MM.1S (cell line): Measurements from ENCODE around the gene FAM72B.
"Not testable (repeated sequence)": the region's sequence is repeated elsewhere in the genome, so short reads cannot be mapped to it uniquely, and the experiment has no call there.

Source experiments
- DNase-seq: peaks from one replicate; pipeline ENCODE4 v3.0.0-alpha.2; 2015
- H2AFZ ChIP-seq: fragments of 300-600 bp; sonication (generic); 2 replicates; pipeline ENCODE4 v1.6.0; 2016; ENCODE audit warnings: antibody characterized with exemption, low read length
- H3F3A ChIP-seq: fragments of 300-600 bp; sonication (generic); 2 replicates; pipeline ENCODE4 v1.6.1; 2016; ENCODE audit warnings: mild to moderate bottlenecking, antibody characterized with exemption, low read length, moderate library complexity, mixed read lengths; ENCODE audit not compliant: insufficient read depth
- H3K27ac ChIP-seq: fragments of 300-600 bp; sonication (generic); 2 replicates; pipeline ENCODE4 v1.5.1; 2016; ENCODE audit warnings: mild to moderate bottlenecking, low read length
- H3K27me3 ChIP-seq: fragments of 300-600 bp; sonication (generic); replicated peaks from 2 replicates; pipeline ENCODE4 v1.6.0; 2016; ENCODE audit warnings: low read length; ENCODE audit not compliant: insufficient read depth
- H3K36me3 ChIP-seq: fragments of 300-600 bp; sonication (generic); replicated peaks from 2 replicates; pipeline ENCODE4 v1.6.1; 2016; ENCODE audit warnings: mild to moderate bottlenecking, low read length, mixed read lengths; ENCODE audit not compliant: insufficient read depth
- H3K4me1 ChIP-seq: fragments of 300-600 bp; sonication (generic); 2 replicates; pipeline ENCODE4 v1.6.1; 2016; ENCODE audit warnings: low read length, mixed read lengths
- H3K4me2 ChIP-seq: fragments of 300-600 bp; sonication (generic); 2 replicates; pipeline ENCODE4 v1.6.0; 2016; ENCODE audit warnings: low read depth, low read length
- H3K4me3 ChIP-seq: fragments of 300-600 bp; sonication (generic); 2 replicates; pipeline ENCODE4 v1.5.1; 2016; ENCODE audit warnings: low read length, mixed read lengths
- H3K79me2 ChIP-seq: fragments of 300-600 bp; sonication (generic); 2 replicates; pipeline ENCODE4 v1.6.1; 2016; ENCODE audit warnings: mixed run types, low read length, mixed read lengths
- H3K9ac ChIP-seq: fragments of 300-600 bp; sonication (generic); 2 replicates; pipeline ENCODE4 v1.6.1; 2016; ENCODE audit warnings: low read length, mixed read lengths
- H3K9me2 ChIP-seq: fragments of 300-600 bp; sonication (generic); replicated peaks from 2 replicates; pipeline ENCODE4 v1.6.1; 2016; ENCODE audit warnings: mild to moderate bottlenecking, low read length, mixed read lengths; ENCODE audit not compliant: insufficient read depth
- H3K9me3 ChIP-seq: fragments of 300-600 bp; sonication (generic); replicated peaks from 2 replicates; pipeline ENCODE4 v1.6.1; 2016; ENCODE audit warnings: mild to moderate bottlenecking, low read length, mixed read lengths; ENCODE audit not compliant: insufficient read depth
- H4K20me1 ChIP-seq: fragments of 300-600 bp; sonication (generic); 2 replicates; pipeline ENCODE4 v1.6.1; 2016; ENCODE audit warnings: mild to moderate bottlenecking, low read length, moderate library complexity, mixed read lengths; ENCODE audit not compliant: insufficient read depth

The FAM72B gene

DNA sequence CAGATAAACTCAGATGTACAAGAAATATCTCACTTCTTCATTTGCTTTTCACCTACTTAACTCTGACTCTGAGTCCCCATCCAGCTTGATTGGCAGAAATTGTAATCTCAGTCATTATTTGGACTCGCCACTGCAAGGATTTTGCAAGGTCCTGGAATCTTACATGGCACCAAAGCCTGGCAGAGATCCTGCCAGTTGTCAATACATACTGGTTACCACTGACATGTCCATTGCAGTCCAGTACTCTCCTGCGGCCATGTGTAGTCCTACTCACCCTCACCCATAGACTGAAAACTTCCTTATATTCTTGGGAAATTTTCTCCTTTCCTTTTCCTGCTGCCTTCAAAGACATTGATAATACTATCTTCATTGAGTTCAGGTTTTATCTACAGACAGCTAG, 29.3 kb downstream of the FAM72B start:
- H3K9ac ChIP-seq, H3K9me3 ChIP-seq, H3K4me3 ChIP-seq, H3K9me2 ChIP-seq, H3K27ac ChIP-seq, H3F3A ChIP-seq, H3K79me2 ChIP-seq, DNase-seq, H3K36me3 ChIP-seq, H4K20me1 ChIP-seq, H3K4me2 ChIP-seq, H3K27me3 ChIP-seq, H2AFZ ChIP-seq, H3K4me1 ChIP-seq: not testable (repeated sequence)

DNA sequence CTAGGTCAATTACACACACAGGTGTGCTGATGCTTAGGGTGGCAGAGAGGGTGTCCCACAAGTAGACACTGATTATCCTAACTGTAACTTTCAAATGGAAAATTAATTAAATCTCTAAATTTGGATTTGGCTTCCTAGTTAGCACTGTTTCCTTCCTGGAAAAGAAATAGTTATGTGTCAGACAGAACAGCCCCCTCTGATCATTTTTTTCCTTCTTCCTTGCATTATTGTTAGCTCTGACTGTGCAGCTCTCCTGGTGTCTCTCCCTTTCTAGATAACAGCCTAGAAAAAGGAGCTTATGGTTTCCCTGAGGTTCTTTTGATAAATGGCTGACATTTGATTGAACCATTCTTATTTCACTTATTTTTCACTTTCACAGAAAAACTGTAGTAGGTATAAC, 31.4 kb downstream of the FAM72B start:
- not testable (repeated sequence) for H3K4me1 ChIP-seq, H4K20me1 ChIP-seq, H3K79me2 ChIP-seq

DNA sequence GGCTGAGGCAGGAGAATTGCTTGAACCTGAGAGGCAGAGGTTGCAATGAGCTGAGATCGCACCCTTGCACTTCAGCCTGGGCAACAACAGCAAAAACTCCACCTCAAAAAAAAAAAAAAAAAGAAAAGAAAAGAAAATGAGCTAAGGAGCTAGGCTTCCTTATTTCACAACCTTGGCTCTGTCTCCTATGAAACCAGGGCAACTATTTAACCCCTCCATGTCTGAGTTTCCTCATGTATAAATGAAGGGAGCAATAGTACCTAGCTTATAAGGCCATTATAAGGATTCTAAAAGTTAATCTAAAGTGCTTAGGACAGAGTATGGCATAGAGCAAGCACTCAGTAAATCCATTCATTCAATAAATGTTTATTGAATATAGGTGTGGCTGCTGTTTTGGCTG, 32.8 kb downstream of the FAM72B start:
- H3K36me3 ChIP-seq, H4K20me1 ChIP-seq, H3F3A ChIP-seq, H3K9me3 ChIP-seq, H3K9me2 ChIP-seq, H3K4me3 ChIP-seq, H3K27ac ChIP-seq, H3K79me2 ChIP-seq, H3K9ac ChIP-seq, H3K4me1 ChIP-seq, DNase-seq, H3K4me2 ChIP-seq, H3K27me3 ChIP-seq, H2AFZ ChIP-seq: not testable (repeated sequence)

More for the DNA sequence above, 31.4 kb downstream of the FAM72B start:
- H3F3A ChIP-seq, H3K9ac ChIP-seq, H3K4me3 ChIP-seq, DNase-seq, H2AFZ ChIP-seq, H3K9me2 ChIP-seq, H3K4me2 ChIP-seq, H3K27me3 ChIP-seq, H3K27ac ChIP-seq, H3K9me3 ChIP-seq, H3K36me3 ChIP-seq: not testable (repeated sequence)

DNA sequence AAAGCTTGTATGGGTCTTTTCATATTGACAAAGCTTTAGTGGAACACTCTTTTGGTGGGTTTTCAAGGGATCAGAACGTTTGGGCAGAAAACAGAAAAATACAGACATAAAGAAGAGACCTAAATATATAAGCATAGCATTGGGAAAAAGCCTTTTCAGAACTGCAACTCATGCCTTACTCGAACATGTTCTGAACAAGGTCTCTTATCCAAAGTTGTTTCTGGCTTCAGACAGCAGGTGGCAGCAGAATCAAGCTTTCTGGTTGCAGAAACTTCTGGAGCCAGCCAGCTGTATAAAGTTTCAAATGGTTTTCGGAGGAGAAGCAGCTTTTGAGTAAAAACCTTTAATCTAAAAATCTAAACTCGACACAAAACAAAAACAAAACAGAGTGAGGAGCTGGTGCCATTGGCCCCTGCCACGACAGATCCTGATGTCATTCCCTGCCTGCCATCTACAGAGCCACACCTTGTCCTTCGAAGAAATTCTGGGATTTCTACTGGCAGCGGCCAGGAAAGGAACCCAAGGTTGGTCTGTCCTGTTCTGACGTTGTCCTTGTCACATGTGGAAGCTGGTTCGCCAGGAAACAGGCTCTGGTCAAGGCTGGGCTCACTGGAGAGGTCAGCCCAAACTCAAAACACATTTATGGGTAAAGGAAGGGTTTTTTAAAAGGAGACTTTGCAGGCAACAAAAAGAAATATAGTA, 35.5 kb downstream of the FAM72B start:
- H3F3A ChIP-seq, H3K79me2 ChIP-seq, H3K27me3 ChIP-seq, H3K4me3 ChIP-seq, H4K20me1 ChIP-seq, H3K4me2 ChIP-seq, H3K4me1 ChIP-seq, H3K9ac ChIP-seq, DNase-seq, H3K9me3 ChIP-seq, H3K27ac ChIP-seq, H2AFZ ChIP-seq, H3K36me3 ChIP-seq, H3K9me2 ChIP-seq: not testable (repeated sequence)

DNA sequence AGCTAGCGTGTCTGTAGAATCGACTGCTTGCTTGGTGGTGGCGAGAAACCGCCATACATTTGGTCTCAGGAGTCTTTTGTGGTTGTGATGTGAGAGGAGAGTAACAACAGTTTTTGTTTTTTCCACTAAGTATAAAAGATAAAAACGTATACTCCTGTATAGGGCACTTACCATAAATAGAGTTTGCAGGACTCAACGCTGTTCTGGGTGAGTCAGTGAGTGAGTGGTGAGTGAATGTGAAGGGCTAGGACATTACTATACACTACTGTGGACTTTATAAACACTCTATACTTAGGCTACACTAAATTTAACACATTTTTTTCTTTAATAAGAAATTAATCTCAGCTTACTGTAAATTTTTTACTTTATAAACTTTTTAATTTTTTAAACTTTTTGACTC, 43.7 kb downstream of the FAM72B start:
- not testable (repeated sequence) for H3K27ac ChIP-seq, H3K27me3 ChIP-seq, H4K20me1 ChIP-seq, H3K4me2 ChIP-seq, H3K9me3 ChIP-seq, H3K4me3 ChIP-seq, H3K36me3 ChIP-seq, H3F3A ChIP-seq, H3K9ac ChIP-seq, H3K9me2 ChIP-seq, H3K4me1 ChIP-seq, H2AFZ ChIP-seq, H3K79me2 ChIP-seq, DNase-seq

DNA sequence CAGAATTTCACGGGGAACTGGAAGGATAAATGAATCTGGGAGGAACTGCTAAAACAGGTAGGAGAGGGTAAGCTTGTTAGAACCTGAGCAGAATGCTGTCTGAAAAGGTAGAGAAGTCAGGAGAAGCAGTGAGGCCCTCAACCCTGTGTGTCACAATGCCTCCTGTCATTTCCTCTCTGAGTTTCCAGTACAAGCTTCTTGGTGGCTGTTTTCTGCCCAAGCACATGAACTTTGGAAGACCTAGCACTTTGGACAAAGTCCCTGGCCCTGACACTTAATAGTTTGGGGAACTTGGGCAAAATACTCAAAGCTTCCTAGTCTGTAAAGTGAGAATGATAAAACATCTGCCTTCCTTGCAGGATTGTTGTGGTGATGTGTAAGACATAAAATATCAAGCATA, 52.6 kb downstream of the FAM72B start:
- DNase-seq, H3K36me3 ChIP-seq, H3F3A ChIP-seq, H3K9me3 ChIP-seq, H3K4me1 ChIP-seq, H3K27me3 ChIP-seq, H3K9me2 ChIP-seq, H3K9ac ChIP-seq, H3K27ac ChIP-seq, H4K20me1 ChIP-seq, H3K4me3 ChIP-seq, H3K79me2 ChIP-seq, H2AFZ ChIP-seq, H3K4me2 ChIP-seq: not testable (repeated sequence)

DNA sequence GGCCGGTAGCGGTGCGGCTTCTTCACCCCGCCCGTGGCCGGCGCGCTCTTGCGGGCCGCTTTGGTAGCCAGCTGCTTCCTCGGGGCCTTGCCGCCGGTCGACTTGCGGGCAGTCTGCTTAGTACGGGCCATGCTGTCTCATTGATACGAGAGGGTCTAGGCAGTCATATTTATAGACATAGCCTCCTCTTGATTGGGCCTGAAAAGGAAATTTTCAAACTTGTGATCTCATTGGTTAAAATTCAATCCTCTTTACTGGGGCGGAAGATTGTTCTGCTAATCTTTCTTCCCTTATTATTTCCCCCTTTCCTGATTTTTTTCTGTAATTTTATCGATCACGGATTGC, 65.7 kb downstream of the FAM72B start:
- H4K20me1 ChIP-seq, H3K4me3 ChIP-seq, H3K27me3 ChIP-seq, DNase-seq, H3K4me1 ChIP-seq, H2AFZ ChIP-seq, H3F3A ChIP-seq, H3K79me2 ChIP-seq, H3K36me3 ChIP-seq, H3K9me3 ChIP-seq, H3K4me2 ChIP-seq, H3K9ac ChIP-seq, H3K27ac ChIP-seq, H3K9me2 ChIP-seq: not testable (repeated sequence)
